ENCODE measurements around the gene TALDO1. TPM values are rescaled to one million over a fixed set of nuclear protein-coding genes. Genes with fewer than 3 reads are reported as not detected.

The TALDO1 gene
- total and polyA plus RNA-seq, 2 of the 8 experiments (the other 6 are each of a cell fraction or from before 2014, with no cell fraction given), result 265 to 308 TPM

- TF ChIP-seq, protein P1, sequence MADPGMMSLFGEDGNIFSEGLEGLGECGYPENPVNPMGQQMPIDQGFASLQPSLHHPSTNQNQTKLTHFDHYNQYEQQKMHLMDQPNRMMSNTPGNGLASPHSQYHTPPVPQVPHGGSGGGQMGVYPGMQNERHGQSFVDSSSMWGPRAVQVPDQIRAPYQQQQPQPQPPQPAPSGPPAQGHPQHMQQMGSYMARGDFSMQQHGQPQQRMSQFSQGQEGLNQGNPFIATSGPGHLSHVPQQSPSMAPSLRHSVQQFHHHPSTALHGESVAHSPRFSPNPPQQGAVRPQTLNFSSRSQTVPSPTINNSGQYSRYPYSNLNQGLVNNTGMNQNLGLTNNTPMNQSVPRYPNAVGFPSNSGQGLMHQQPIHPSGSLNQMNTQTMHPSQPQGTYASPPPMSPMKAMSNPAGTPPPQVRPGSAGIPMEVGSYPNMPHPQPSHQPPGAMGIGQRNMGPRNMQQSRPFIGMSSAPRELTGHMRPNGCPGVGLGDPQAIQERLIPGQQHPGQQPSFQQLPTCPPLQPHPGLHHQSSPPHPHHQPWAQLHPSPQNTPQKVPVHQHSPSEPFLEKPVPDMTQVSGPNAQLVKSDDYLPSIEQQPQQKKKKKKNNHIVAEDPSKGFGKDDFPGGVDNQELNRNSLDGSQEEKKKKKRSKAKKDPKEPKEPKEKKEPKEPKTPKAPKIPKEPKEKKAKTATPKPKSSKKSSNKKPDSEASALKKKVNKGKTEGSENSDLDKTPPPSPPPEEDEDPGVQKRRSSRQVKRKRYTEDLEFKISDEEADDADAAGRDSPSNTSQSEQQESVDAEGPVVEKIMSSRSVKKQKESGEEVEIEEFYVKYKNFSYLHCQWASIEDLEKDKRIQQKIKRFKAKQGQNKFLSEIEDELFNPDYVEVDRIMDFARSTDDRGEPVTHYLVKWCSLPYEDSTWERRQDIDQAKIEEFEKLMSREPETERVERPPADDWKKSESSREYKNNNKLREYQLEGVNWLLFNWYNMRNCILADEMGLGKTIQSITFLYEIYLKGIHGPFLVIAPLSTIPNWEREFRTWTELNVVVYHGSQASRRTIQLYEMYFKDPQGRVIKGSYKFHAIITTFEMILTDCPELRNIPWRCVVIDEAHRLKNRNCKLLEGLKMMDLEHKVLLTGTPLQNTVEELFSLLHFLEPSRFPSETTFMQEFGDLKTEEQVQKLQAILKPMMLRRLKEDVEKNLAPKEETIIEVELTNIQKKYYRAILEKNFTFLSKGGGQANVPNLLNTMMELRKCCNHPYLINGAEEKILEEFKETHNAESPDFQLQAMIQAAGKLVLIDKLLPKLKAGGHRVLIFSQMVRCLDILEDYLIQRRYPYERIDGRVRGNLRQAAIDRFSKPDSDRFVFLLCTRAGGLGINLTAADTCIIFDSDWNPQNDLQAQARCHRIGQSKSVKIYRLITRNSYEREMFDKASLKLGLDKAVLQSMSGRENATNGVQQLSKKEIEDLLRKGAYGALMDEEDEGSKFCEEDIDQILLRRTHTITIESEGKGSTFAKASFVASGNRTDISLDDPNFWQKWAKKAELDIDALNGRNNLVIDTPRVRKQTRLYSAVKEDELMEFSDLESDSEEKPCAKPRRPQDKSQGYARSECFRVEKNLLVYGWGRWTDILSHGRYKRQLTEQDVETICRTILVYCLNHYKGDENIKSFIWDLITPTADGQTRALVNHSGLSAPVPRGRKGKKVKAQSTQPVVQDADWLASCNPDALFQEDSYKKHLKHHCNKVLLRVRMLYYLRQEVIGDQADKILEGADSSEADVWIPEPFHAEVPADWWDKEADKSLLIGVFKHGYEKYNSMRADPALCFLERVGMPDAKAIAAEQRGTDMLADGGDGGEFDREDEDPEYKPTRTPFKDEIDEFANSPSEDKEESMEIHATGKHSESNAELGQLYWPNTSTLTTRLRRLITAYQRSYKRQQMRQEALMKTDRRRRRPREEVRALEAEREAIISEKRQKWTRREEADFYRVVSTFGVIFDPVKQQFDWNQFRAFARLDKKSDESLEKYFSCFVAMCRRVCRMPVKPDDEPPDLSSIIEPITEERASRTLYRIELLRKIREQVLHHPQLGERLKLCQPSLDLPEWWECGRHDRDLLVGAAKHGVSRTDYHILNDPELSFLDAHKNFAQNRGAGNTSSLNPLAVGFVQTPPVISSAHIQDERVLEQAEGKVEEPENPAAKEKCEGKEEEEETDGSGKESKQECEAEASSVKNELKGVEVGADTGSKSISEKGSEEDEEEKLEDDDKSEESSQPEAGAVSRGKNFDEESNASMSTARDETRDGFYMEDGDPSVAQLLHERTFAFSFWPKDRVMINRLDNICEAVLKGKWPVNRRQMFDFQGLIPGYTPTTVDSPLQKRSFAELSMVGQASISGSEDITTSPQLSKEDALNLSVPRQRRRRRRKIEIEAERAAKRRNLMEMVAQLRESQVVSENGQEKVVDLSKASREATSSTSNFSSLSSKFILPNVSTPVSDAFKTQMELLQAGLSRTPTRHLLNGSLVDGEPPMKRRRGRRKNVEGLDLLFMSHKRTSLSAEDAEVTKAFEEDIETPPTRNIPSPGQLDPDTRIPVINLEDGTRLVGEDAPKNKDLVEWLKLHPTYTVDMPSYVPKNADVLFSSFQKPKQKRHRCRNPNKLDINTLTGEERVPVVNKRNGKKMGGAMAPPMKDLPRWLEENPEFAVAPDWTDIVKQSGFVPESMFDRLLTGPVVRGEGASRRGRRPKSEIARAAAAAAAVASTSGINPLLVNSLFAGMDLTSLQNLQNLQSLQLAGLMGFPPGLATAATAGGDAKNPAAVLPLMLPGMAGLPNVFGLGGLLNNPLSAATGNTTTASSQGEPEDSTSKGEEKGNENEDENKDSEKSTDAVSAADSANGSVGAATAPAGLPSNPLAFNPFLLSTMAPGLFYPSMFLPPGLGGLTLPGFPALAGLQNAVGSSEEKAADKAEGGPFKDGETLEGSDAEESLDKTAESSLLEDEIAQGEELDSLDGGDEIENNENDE (IDR thresholded peaks at IDR 0.05; ENCODE audit: insufficient replicate concordance, low read length), result no peak
- no peak for TF ChIP-seq TEAD4 (IDR thresholded peaks at IDR 0.05; ENCODE audit: low read depth, low read length)
- TF ChIP-seq SIN3A (conservative IDR thresholded peaks at IDR 0.05 in 1 of 2, IDR thresholded peaks at IDR 0.05 in 1 of 2; ENCODE audit: low read depth in 1 of 2, low read length in 2 of 2), result no peak
- TF ChIP-seq, protein P2, sequence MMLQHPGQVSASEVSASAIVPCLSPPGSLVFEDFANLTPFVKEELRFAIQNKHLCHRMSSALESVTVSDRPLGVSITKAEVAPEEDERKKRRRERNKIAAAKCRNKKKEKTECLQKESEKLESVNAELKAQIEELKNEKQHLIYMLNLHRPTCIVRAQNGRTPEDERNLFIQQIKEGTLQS (IDR thresholded peaks at IDR 0.05; ENCODE audit: insufficient read depth, low read depth, low read length), result no peak
- no peak for TF ChIP-seq NANOG (IDR thresholded peaks at IDR 0.05; ENCODE audit: insufficient read depth, low read depth, low read length, poor library complexity, severe bottlenecking)
- no peak for TF ChIP-seq GABPA (IDR thresholded peaks at IDR 0.05; ENCODE audit: borderline replicate concordance, insufficient read depth, low read length)
- TF ChIP-seq JUND (IDR thresholded peaks at IDR 0.05; ENCODE audit: low read length), result no peak
- TF ChIP-seq KDM5A (IDR thresholded peaks at IDR 0.05; ENCODE audit: low read length), result no peak
- TF ChIP-seq, protein P3, sequence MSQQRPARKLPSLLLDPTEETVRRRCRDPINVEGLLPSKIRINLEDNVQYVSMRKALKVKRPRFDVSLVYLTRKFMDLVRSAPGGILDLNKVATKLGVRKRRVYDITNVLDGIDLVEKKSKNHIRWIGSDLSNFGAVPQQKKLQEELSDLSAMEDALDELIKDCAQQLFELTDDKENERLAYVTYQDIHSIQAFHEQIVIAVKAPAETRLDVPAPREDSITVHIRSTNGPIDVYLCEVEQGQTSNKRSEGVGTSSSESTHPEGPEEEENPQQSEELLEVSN (IDR thresholded peaks at IDR 0.05), result no peak
- TF ChIP-seq YY1 (IDR thresholded peaks at IDR 0.05; ENCODE audit: low read depth, low read length), result no peak
Observed at GRCh38 chr11:704228-704674, 43.0 kb upstream of the TALDO1 start (continued).

Measured in H1 (cell line).